Stomach (tissue), 9 donors: ENCODE results near the gene SERPINI2. TPM values are rescaled to one million over a fixed set of nuclear protein-coding genes. Genes with fewer than 3 reads are reported as not detected.
"Not testable (repeated sequence)": the region's sequence is repeated elsewhere in the genome, so short reads cannot be mapped to it uniquely, and the experiment has no call there.

Source experiments
- DNase-seq, 2 donors: peaks; one replicate each; pipeline versions ENCODE4 v3.0.0 to v3.0.0-alpha.2; 2013 to 2019
- H3K27ac ChIP-seq, 5 donors: fragments of 200-600 bp in 4 of 5; sonication (generic) in 4 of 5; one replicate each; pipeline ENCODE4 v1.5.1; 2013 to 2019; ENCODE audit warnings: mild to moderate bottlenecking in 1 of 5, moderate library complexity in 1 of 5
- H3K27me3 ChIP-seq, 3 donors: fragments of 200-600 bp; sonication (generic); one replicate each; pipeline ENCODE4 v1.5.1; 2017 to 2019; ENCODE audit warnings: mixed run types in 1 of 3
- H3K36me3 ChIP-seq, 4 donors: fragments of 200-600 bp; sonication (generic); 1 replicate in 3 of 4; 2 replicates in 1 of 4; pipeline ENCODE4 v1.5.1; 2016 to 2019
- H3K4me1 ChIP-seq, 4 donors: fragments of 200-600 bp; sonication (generic); one replicate each; pipeline ENCODE4 v1.5.1; 2016 to 2019
- H3K4me3 ChIP-seq, 4 donors: fragments of 200-600 bp; sonication (generic) in 3 of 4; one replicate each; pipeline ENCODE4 v1.5.1; 2016 to 2019; ENCODE audit warnings: mild to moderate bottlenecking in 1 of 4
- H3K9me3 ChIP-seq, 4 donors: fragments of 200-600 bp; sonication (generic); one replicate each; pipeline ENCODE4 v1.5.1; 2016 to 2019
- EP300 ChIP-seq: sonication (generic); formaldehyde crosslinking; IDR thresholded peaks from one replicate; pipeline ENCODE4 v1.6.1; 2017; ENCODE audit warnings: antibody characterized with exemption
- POLR2A ChIP-seq, 4 donors: fragments of 450-650 bp; IDR thresholded peaks; one replicate each; pipeline ENCODE4 v1.6.1; 2016; ENCODE audit warnings: antibody characterized with exemption in 4 of 4, control low read depth in 2 of 4, mild to moderate bottlenecking in 1 of 4, moderate library complexity in 1 of 4
- POLR2AphosphoS5 ChIP-seq, 3 donors: sonication (generic); formaldehyde crosslinking; IDR thresholded peaks; one replicate each; pipeline ENCODE4 v1.6.1; 2016; ENCODE audit warnings: antibody characterized with exemption in 3 of 3
- WGBS, 5 donors: extraction: QIAGEN DNeasy Blood & Tissue Kit in 3 of 5; methylation state at CpG; one replicate each; pipeline versions ENCODE4 v1.1.5 to v1.1.7; 2013 to 2018; 5-methylcytosine and 5-hydroxymethylcytosine counted together
- intact Hi-C: fragments of 100-400 bp; cut with DNase I; formaldehyde crosslinking; loops from one replicate; pipeline ENCODE4 v1.15.1; 2023; ENCODE audit warnings: low total_unique reads
- polyA plus RNA-seq, 3 donors: library from polyadenylated mRNA; stranded (reverse); fragments of 200-250 nt; gene quantifications; one replicate each; pipeline ENCODE4 v1.2.3, GENCODE V29; 2013
- total RNA-seq, 5 donors: library from RNA; depleted of rRNA; stranded (reverse); fragments of >200 nt; gene quantifications; one replicate each; pipeline versions ENCODE4 v1.1.0 to v1.2.3, GENCODE V29; 2014 to 2016
- TF ChIP-seq, protein P1 (sequence below), 7 experiments: fragments of 450-650 bp in 4 of 7; fragments of 200-600 bp in 3 of 7; sonication (generic) in 3 of 7; IDR thresholded peaks; one replicate each; pipeline ENCODE4 v1.5.1; 2016 to 2019; ENCODE audit warnings: antibody characterized with exemption in 7 of 7, control low read depth in 2 of 7, mild to moderate bottlenecking in 1 of 7
- donor health status: healthy with polysubstance abuse.
- donor health status: Bipolar disorder and iron deficiency.
- donor health status: healthy.

SERPINI2 gene
- total and polyA plus RNA-seq, 8 donors, result 1.1 to 1.3 (median 1.1) TPM; not detected in 5

- Histone ChIP-seq H3K36me3 (no peaks in the 10 kb centered on the region), H3K9me3 (no peaks in the 10 kb centered on the region), H3K4me3 (no peak overlapping the region), H3K27me3 (no peaks in the 10 kb centered on the region), H3K4me1 (no peaks in the 10 kb centered on the region), H3K27ac (no peak overlapping the region)
- TF ChIP-seq POLR2A (IDR thresholded peaks at IDR 0.05) (no peak), POLR2AphosphoS5 (IDR thresholded peaks at IDR 0.05) (no peak), EP300 (no peak)
- TF ChIP-seq, protein P1, sequence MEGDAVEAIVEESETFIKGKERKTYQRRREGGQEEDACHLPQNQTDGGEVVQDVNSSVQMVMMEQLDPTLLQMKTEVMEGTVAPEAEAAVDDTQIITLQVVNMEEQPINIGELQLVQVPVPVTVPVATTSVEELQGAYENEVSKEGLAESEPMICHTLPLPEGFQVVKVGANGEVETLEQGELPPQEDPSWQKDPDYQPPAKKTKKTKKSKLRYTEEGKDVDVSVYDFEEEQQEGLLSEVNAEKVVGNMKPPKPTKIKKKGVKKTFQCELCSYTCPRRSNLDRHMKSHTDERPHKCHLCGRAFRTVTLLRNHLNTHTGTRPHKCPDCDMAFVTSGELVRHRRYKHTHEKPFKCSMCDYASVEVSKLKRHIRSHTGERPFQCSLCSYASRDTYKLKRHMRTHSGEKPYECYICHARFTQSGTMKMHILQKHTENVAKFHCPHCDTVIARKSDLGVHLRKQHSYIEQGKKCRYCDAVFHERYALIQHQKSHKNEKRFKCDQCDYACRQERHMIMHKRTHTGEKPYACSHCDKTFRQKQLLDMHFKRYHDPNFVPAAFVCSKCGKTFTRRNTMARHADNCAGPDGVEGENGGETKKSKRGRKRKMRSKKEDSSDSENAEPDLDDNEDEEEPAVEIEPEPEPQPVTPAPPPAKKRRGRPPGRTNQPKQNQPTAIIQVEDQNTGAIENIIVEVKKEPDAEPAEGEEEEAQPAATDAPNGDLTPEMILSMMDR (IDR thresholded peaks at IDR 0.05), result no peak
- intact Hi-C loops, result no loop called here
- 26 to 54% (median 43%) methylated on average over 2 of the region's 2 CpGs for WGBS, 5 donors
- no peak for DNase-seq
Measured at GRCh38 chr3:167437428-167438139, 36.3 kb downstream of the SERPINI2 start.

DNA sequence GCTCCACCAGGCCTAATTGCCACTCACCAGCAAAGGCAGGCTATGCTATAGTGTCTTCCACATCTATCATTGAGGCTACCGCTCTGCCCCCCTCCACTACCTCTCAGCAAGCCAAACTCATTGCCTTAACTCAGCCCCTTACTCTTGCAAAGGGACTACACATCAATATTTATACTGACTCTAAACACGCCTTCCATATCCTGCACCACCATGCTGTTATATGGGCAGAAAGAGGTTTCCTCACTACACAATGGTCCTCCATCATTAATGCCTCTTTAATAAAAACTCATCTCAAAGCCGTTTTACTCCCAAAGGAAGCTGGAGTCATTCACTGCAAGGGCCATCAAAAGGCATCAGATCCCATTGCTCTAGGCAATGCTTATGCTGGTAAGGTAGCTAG lies 46.9 kb downstream of the SERPINI2 start:
- H3K4me3 ChIP-seq, intact Hi-C loops, H3K4me1 ChIP-seq, H3K27me3 ChIP-seq, H3K27ac ChIP-seq, DNase-seq, H3K36me3 ChIP-seq: not testable (repeated sequence)
- peaks cover 0 to 35% (median 21%) of the 10 kb centered on the region in 4 donors for H3K9me3 ChIP-seq
- 88 to 95% (median 91%) methylated on average over 3 of the region's 3 CpGs for WGBS, 5 donors

DNA sequence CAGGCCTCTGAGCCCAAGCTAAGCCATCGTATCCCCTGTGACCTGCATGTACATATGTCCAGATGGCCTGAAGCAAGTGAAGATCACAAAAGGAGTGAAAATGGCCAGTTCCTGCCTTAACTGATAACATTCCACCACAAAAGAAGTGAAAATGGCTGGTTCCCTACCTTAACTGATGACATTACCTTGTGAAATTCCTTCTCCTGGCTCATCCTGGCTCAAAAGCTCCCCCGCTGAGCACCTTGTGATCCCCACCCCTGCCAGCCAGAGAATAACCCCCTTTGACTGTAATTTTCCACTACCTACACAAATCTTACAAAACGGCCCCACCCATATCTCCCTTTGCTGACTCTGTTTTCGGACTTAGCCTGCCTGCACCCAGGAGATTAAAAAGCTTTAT lies 51.4 kb downstream of the SERPINI2 start:
- H3K4me3 ChIP-seq, H3K4me1 ChIP-seq, DNase-seq, intact Hi-C loops, H3K27ac ChIP-seq, H3K36me3 ChIP-seq, H3K27me3 ChIP-seq: not testable (repeated sequence)
- H3K9me3 ChIP-seq, result peaks cover 0 to 24% (median 16%) of the 10 kb centered on the region in 4 donors
- 73 to 86% (median 80%) methylated on average over 4 of the region's 4 CpGs for WGBS, 5 donors

DNA sequence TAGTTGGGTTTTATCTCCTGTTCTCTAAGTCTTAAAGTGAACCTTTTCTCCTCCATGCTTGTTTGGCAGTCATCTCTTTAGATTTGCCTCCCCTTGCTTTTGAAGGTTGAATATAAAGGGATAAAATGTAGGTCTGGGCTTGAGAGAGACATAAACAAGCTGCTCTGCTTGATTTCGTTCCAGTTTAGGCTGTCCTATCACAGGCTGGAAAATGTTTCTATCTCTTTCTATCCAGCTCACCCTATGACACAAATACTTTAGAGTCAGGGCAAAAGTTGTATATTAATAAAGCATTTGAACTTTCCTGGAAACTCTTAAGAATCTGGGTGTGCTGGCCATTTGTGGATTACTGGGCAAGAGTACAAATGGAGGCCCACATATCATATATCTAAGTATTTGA lies 64.2 kb downstream of the SERPINI2 start:
- H3K4me1 ChIP-seq, result no peaks in the 10 kb centered on the region
- WGBS, 5 donors, result 47 to 70% (median 60%) methylated on average over 1 of the region's 1 CpG
- intact Hi-C loops, result no loop called here
- DNase-seq, result peak in 1 of 2 donors; percentile 56
- no peaks in the 10 kb centered on the region for H3K27me3 ChIP-seq
- H3K36me3 ChIP-seq, result no peaks in the 10 kb centered on the region
- no peaks in the 10 kb centered on the region for H3K9me3 ChIP-seq
- H3K4me3 ChIP-seq, result no peak overlapping the region
- H3K27ac ChIP-seq, result no peak overlapping the region
- TF ChIP-seq POLR2AphosphoS5 (IDR thresholded peaks at IDR 0.05), result no peak
- no peak for TF ChIP-seq EP300
- TF ChIP-seq, protein P1 (IDR thresholded peaks at IDR 0.05), result no peak
- no peak for TF ChIP-seq POLR2A (IDR thresholded peaks at IDR 0.05)

DNA sequence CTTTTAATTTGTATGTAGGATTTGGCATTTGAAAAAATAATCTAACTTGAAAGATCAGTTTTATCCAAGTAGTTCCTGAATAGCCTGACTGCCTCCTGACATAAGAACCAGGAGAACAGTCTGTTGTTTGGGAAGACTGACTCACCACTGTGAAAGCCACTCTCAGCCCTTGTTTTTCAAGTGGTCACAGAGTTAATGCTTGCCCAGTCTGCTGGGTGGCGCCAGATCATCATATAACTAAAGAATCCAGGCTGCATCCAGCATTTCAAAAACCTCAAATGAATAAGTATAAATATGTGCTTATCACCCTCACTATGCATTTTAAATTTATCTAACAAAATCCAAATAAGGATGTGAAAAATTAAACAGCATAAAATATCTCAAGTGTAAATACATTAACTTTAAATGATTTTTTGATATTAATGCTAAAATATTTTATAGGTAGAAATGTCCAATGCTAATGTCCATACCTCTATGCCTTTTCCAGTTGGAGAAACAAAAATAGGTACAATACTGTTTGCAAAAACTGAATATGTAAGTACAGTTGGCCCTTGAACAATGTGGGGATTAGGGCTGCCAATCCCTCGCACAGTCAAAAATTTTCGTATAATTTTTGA lies 66.9 kb downstream of the SERPINI2 start:
- Histone ChIP-seq H3K27me3 (no peaks in the 10 kb centered on the region), H3K4me3 (no peak overlapping the region), H3K9me3 (no peaks in the 10 kb centered on the region), H3K4me1 (no peaks in the 10 kb centered on the region), H3K36me3 (no peaks in the 10 kb centered on the region), H3K27ac (no peak overlapping the region)
- intact Hi-C loops, result no loop called here
- 47 to 66% (median 61%) methylated on average over 3 of the region's 3 CpGs for WGBS, 5 donors
- TF ChIP-seq, protein P1 (IDR thresholded peaks at IDR 0.05), result peak in 2 of 7 experiments; percentile 12 to 15
- TF ChIP-seq POLR2A (IDR thresholded peaks at IDR 0.05), result no peak
- DNase-seq, result peak; percentile 31 to 86
